ENCODE results near the gene KLC4.
"Not testable (repeated sequence)": the region's sequence is repeated elsewhere in the genome, so short reads cannot be mapped to it uniquely, and the experiment has no call there.

The KLC4 gene

DNA sequence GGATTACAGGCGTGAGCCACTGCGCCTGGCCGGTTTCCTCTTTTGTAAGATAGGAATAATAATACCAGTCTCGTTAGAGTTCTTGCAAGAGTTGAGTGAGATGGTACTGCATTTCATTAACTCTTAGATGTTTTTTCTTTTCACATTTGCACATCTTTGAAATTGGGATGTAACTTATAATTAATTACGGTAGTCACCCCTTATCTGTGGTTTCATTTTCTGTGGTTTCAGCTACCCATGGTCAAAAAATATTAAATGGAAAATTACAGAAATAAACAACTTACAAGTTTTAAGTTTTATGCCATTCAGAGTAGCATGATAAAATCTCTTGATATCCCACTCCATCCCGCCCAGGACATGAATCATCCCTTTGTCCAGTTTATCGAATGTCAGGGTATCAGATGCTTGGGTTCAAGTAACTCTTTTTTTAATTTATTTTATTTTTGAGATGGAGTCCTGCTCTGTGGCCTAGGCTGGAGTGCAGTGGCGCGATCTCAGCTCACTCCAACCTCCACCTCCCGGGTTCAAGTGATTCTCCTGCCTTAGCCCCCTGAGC lies 32.1 kb downstream of the KLC4 start:
- DNase-seq (ENCODE audit: low spot score) (no peak), FAIRE-seq (no peak)

DNA sequence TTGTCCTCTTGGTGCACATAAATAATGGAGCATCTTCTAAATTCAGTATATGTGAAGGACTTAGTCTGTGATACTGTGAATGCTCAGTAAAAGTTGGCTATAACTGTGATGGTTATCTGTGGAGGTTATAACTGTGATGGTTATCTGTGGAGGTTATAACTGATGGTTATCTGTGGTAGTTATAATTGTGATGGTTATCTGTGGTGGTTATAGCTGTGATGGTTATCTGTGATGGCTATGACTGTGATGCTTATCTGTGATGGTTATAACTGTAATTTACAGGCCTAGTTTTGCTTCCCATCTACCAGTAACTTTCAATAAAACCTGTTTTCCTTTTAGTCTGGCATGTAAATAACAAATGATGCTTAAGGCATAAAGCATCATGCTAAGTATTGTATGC lies 33.2 kb downstream of the KLC4 start:
- no peak for DNase-seq (ENCODE audit: low spot score)
- no peak for FAIRE-seq

DNA sequence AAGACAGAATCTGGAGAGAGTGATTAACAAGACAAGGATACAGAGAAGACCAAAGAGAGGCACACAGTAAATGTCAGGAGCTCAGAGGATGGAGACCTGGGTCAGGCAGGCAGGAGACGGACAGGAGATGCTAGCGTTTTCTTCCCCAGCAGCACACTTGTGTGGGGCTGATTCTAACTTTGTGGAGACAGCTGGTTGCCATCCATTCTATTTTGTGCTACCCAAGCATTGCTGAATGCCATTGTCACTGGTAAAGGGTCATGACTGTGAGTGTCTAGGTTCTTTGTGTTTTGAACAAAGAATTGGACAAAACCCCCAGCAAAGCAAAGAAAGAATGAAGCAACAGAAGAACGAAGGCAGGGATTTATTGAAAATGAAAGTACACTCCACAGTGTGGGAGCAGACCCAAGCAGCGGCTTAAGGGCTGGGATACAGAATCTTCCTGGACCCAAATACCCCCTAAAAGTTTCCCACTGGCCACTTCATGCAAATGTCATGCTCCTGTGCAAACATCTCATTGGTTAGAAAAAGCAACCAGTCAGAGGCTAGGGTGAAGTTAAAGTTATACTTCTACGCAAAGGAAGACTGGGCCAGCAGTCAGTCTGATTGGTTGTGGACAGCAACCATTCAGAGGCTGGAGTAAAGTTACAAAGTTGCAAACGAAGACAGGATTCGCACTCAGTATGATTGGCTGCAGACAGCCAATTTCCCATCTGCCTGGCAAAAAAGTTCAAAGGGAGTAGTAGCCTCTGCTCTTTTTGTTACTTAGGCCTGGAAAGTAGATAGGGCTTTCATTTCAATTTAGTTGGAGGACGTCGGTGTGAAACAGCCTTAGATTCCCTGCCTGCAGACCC lies 34.2 kb downstream of the KLC4 start:
- DNase-seq (ENCODE audit: low spot score) (no peak), FAIRE-seq (no peak)

DNA sequence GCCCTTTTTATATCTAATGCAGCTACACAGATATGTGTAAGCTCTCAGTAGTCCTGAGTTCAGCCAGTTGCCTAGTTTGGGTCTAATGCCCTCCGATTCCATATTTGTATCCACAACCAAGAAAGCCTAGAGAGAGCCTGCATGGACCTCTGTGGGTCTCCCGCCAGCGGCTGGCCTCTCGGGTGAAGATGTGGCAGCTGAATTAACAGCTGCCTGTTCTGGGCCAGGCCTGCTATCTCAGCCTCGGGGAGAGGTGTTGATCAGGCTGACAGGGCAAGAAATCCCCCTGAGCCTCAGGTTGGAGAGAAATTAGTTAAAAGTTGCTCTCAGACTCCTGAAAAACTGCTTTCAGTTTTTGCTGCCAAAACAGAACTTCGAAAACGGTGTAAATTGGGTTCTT lies 36.5 kb downstream of the KLC4 start:
- FAIRE-seq (no peak), DNase-seq (ENCODE audit: low spot score) (no peak)

DNA sequence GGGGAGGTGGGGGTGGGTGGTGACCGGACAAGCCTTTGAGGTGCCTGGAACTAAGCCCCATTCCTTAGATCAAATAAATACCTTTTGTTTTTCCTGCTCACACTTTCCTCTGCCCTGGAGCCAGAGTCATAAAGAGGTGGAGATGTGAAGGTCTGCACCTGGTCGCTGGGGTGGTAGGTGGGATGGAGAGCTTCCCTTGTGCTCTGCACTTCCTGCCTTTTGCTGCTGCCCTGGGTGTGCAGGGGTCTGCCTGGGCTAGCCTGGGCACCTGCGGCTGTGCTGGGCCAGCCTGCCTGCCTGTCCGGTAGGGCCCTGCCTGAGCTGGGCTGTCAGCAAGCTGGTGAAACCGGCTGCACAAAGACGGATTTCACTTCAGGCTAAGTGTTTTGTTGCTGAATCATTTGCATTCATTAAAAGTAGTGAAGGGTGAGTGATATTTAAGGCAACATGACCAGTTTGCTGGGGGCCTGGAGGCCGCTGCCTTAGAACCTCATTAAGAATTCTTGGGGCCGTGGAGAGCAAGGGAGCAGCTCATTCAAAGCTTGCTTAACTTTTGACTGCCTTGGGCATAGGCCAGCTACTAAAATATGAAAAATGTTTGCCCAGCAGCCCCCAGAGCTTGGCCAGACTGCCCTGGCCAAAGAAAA lies 37.1 kb downstream of the KLC4 start:
- DNase-seq (ENCODE audit: low spot score) (no peak), FAIRE-seq (no peak)

DNA sequence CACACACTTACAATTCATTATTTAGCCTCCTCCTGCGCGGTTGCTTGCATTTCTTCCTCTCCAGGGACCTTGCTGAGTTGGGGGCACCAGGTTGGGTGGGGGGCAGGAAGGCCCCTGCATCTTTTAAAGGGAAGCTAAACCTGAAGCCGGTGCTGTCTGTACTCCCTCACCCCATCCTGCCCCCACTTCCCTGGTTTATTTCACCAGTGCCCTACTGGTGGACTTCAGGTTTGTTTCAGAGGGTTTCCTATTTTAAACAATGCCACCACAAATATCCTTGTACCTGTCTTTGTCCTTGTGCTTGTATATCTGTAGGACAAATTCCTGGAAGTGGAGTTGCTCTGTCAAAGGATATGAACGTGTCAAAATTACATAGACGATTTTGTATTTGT lies 37.7 kb downstream of the KLC4 start:
- FAIRE-seq (no peak), DNase-seq (ENCODE audit: low spot score) (no peak)

DNA sequence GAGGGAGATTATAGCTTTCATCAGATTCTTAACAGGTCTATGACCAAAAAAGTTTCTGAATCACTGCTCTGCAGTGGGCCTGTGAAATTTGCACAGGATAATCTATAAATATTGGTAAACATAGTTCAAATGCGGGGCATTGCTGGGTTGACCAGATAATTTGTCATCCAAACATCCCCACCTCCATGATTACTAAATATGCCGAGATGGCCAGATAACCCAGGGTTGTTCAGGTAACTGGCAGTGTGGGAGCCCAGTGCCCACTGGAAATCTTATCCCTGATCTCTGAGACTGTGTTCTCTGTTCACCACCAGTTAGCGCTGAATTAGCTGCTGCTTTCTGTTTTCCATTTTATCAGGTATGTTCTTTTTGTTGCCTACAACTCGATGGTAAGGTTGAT lies 38.1 kb downstream of the KLC4 start:
- FAIRE-seq (no peak), DNase-seq (ENCODE audit: low spot score) (no peak)

DNA sequence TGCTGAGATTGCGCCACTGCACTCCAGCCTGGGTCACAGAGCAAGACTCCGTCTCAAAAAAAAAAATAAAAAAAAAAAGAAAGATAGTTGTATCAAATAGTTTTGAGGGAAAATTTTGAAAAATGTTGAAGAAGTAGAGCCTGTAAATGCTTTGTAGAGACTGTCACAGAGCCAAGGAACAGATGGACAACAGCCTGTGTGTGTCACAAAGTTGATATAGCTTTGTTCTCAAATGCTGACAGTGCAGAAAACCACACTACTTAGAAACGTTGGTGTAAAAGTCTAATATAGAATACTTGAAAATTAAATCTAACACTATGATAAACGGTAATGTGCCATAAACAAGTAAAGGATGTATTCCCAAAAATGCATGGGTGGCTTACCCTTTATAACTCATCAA lies 42.1 kb downstream of the KLC4 start:
- FAIRE-seq (no peak), DNase-seq (ENCODE audit: low spot score) (no peak)

DNA sequence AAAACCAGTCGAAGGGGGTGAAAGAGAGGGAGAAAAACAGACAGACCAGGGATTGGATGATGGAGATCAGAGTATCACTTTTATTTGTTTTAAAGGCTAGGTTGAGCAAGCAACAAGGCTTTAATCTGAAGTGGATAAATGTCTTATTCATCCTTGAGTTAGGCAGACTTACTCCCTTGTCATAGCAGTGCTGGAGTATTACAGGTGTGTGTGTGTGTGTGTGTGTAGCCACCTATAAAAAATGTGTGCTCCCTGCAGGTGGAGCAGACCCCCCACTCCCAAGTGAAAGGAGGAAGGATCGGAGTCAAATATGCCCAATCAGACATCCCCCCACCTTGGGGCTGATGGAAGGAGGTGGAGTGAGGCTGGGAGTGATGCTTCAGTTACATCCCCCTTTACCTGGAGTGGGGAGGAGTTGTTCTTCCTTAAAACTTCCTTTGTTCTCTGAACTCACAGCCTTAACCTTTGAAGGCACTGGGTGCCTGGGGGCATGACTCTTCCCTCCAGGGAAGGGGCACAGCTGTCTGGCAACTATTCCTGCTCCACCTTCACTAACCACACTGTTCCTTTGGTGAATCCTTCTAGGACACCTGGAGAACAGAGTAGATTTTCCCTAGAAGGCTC lies 43.9 kb downstream of the KLC4 start:
- FAIRE-seq (no peak), DNase-seq (ENCODE audit: low spot score) (no peak)

DNA sequence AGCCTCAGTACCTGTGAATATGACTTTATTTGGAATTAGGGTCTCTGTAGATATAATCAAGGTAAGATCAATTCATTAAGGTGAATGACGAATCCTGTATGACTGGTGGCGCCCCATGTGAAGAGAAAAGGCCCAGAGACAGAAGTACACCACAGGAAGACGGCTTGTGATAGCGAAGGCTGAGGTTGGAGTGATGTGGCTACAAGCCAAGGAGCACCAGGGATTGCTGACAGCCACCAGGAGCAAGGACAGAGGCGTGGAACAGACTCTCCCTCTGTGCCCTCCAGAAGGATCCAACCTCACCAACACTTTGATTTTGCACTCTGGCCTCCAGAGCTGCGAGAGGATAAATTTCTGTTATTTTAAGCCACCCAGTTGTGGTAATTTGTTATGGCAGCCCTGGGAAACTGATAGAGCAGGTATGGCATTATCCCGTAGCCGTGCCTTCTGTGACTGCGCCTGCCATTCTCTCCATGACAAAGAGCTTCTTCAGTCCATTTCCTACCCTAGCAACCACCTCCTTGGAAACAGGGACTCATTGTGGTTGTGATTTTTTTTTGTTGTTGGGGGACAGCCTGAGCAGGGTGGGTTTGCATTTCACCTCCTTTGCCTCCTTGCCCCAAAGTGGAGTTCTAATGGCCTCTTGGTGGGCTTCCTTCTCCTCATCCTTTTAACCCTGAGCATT lies 46.2 kb downstream of the KLC4 start:
- FAIRE-seq (no peak), DNase-seq (ENCODE audit: low spot score) (no peak)

DNA sequence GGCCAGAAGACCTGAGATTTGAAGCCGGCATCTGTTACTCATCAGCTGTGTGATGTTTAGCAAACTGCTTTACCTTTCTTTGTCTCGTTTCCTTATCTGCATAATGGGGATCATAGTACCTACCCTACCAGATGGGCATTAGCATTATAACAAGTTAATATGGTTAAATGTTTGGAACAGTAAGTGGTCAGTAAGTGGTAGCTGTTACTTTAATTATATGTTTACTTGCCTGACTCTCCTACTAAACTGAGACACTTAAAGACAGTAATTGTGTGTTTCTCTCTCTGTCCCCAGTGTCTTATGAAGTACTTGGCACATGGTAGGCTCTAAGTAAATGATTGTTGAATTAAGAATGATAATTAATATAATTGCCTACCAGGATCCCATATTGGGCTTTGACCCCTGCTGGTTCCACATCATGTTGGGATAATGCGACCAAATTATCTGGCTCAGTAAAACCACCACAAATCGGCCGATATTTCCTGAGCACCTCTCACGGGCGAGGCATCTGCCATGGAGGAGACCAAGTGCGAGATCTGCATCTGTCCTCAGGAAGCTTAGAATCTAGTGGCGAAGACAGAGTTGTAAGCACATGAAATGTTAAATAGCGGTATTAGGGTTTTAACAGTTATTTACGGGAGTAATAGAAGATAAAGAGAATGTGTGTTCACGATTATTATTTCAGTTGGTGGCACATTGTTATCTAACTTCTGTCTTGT lies 48.1 kb downstream of the KLC4 start:
- no peak for DNase-seq (ENCODE audit: low spot score)

DNA sequence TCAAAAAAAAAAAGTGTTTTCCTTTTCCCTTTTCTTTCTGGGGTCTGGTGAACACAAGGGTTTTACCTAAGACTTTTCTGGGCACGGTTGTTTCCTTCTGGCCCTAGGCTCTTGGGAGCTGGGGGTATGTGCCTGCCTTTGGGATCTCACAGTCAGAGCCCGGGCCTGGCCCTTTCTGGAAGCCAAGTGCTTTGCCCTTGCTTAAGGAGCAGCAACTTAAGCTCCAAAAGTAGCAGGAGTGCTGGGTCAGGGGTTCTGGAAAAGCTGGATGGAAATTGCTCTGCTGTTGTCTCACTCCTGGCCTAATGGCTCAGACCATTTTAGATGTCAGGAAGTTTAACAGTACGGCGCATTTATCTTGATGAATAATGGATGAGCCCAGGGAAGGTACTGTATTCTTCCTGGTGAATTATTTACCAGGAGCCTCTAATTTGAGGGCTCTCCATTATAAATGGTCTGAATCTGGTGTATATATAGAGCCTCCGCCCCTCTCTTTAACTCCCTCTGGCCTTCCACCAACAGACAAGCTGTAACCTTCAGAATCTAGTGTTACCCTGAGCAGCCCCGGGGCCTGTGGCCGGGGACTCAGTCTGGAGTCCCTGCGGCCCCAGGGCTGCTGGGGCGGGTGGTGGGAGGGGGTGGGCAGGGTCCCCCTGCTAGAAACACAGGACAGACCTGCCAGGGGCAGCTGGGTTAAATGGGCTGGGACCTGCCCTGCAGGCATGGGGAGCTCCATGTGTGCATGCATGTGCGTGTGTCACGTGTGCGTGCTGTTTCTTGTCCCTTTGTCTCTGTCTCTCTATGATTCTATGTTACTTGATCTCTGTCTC lies 54.2 kb downstream of the KLC4 start:
- FAIRE-seq (no peak), DNase-seq (ENCODE audit: low spot score) (no peak)

More for the DNA sequence above, 48.1 kb downstream of the KLC4 start:
- FAIRE-seq = no peak

DNA sequence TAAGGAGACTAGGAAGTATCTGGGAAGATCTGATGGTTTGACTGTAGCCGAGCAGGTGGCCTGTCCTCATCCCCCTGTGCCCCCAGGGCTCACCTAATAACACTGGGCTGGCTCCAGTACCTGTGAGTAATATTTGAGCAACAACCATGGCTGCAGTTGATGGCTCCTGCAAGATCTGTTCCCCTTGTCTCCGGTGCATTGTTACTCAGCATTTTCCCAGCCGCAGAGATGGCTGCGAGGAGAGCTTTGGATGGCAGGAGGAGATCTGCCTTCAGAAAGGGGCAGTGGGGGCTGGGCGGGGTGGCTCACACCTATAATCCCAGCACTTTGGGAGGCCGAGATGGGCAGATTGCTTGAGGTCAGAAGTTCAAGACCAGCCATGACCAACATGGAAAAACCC lies 55.9 kb downstream of the KLC4 start:
- FAIRE-seq (no peak), DNase-seq (ENCODE audit: low spot score) (no peak)

DNA sequence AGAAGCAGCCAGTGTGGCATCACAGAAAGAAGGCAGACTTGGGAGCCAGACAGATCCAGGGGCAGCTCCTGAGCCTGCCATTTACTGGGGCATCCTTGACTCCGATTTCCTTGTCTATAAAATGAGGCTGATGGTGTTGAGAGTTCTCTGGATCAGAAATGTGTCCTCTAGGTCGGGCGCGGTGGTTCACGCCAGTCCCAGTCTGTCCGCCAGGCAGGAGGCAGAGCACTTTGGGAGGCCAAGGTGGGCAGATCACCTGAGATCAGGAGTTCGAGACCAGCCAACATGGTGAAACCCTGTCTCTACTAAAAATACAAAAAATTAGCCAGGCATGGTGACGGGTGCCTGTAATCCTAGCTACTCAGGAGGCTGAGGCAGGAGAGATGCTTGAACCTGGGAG lies 58.0 kb downstream of the KLC4 start:
- not testable (repeated sequence) for FAIRE-seq; DNase-seq (ENCODE audit: low spot score)

DNA sequence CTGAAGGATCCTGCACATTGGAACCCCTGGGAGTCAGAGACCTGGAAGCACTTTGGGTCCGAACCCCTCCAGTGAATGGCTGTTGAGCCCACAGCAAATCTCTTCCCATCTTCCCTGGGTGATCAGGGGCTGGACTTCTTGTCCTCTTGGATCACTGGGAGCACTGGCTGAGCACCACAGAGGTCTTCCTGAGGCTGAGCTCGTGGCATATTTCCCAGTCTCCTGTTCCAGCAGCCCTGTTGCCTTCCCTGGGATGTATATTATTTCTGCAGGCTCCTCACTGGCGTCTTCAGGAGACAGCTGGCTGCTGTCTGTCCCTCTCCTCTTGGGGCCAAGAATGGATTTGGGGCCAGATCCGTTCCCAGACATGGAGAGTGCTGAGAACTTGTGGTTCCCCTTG lies 60.1 kb downstream of the KLC4 start:
- DNase-seq (ENCODE audit: low spot score) (no peak), FAIRE-seq (no peak)

DNA sequence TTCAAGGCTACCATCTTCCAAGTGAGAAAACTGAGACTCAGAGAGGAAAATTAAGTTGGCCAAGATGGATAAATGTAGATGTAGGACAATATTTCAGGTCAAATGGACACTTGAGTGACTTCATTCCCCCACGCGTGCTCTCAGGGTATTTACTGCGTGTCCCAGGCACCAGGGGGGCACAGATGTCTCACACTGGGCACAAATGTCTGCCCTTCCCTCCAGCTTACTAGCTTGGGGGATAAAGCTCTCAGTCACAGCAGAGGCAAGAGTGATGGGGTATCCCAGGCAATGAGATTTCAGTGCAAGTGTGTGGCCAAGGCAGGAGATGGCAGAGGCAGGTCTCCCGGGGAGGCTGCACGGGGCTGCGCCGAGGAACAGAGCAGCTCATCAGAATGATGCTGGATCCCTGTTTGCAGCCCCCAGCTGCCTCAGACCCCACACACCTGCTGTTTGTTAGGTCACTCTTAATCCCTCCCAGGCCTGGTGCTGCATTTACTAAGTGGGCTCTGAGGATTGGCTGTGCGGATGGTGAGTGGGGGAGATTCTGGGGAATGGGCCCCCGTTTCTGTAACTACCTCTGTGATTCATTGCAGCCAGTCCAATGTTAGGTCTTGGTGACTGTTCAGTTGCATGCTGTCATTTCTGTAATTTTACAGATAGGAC lies 60.8 kb downstream of the KLC4 start:
- FAIRE-seq = no peak
- DNase-seq (ENCODE audit: low spot score) = no peak

DNA sequence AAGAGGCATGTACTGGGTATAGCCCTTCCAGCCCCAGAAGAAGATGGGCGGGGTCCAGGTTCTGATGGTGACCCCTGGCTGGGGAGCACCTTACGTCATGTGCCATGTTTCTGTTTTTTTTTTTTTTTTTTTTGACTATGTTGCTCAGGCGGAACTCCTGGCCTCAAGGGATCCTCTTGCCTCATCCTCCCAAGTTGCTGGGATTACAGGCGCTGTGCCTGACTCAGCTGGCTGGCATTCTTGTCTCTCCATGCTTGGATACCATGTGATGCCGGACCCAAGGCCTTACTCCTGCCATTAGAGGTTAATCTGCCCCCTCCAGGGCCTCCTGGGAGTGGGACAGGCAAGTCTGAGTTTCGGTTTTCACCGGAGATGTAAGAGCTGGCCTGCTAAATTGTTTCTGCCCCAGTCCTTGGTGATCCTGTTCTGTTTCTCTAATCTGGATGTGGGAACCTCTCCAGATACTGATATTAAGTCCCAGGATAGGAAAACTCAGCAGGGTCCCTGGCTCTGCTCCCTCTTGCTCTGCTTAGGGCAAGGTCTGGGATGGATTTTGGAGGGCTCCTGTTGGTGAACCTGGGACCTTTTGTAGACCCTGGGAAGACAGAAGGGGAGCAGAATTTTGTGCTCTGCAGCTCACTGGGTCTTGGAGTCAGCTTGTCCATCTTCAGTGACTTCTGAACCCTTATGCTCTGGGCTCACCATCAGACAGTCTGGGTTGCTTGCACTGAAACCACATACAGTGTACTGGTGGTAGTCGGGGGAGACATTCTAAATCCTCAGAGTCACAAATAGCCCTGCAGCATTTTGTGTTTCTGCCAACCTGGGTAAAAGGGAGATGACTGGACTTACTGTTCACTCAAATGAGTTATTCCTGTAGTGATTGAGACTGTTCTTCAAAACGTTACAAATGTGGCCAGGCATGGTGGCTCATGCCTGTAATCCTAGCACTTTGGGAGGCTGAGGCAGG lies 61.8 kb downstream of the KLC4 start:
- peak; percentile 41 for FAIRE-seq
- DNase-seq (ENCODE audit: low spot score) = peak; percentile 85

DNA sequence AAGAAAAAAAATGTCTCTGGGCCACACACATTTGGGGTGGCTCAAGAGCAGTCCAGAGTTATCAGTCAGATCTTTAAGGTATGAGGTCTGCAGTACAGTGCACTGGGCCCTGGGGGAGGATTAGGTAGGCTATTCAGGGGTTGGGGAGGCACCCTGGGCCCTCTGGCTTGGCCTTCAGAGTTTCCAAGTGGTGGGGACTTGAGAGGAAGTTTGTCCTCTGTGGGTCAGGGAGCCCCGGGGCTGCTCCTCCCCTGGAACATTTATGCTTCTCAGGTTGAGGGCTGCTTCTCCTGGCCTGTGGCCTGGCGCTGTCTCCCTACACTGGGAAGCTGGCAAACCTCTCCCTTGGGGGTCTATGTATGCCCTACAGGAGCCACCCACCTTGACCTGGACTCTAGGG lies 62.7 kb downstream of the KLC4 start:
- DNase-seq (ENCODE audit: low spot score) (no peak), FAIRE-seq (no peak)

All from RCC 7860 (cell line).